Ishikawa (cell line): ENCODE data around the gene CACNA1C.

Source experiments
- EGR1 ChIP-seq: IDR thresholded peaks from 2 replicates; pipeline ENCODE4 v1.6.1; 2012
- TF ChIP-seq, protein P1 (sequence below): IDR thresholded peaks from 2 replicates; pipeline ENCODE4 v1.6.1; 2012; ENCODE audit warnings: low read depth, mild to moderate bottlenecking
- TF ChIP-seq, protein P2 (sequence below): IDR thresholded peaks from 2 replicates; pipeline ENCODE4 v1.6.1; 2012

DNA sequence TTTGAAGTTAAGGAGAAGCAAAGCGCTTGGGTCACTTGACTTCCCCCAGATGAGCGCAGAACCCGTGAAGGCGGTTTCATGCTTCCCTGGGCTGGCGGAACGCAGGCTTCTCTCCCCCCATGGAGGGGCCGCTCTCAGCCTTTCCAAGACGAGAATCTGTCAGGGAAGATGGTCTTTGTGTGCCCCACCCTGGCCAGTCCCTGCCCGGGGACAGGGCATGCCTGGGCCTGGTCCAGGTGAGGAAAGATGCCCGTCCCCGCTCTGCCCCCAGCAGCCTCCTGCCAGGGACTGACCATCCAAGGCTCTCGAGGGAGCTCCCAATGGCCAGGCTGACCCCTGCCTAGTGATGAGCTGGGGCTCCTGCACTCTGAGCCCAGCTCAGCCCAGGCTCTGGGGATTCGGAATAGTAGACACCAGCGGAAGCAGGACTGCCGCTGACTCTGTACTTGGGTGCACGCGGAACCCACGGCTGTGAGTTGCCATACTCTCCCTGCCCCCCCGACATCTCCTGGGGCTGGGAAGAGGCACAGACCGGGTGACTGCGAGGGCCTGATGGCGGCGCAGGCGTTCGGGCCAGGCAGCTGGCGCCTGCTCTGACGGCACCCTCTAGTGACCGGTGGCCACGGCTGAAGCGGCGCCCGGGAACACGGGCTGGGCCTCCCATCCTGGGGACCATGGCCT, 599.8 kb downstream of the CACNA1C start:
- TF ChIP-seq, protein P1, sequence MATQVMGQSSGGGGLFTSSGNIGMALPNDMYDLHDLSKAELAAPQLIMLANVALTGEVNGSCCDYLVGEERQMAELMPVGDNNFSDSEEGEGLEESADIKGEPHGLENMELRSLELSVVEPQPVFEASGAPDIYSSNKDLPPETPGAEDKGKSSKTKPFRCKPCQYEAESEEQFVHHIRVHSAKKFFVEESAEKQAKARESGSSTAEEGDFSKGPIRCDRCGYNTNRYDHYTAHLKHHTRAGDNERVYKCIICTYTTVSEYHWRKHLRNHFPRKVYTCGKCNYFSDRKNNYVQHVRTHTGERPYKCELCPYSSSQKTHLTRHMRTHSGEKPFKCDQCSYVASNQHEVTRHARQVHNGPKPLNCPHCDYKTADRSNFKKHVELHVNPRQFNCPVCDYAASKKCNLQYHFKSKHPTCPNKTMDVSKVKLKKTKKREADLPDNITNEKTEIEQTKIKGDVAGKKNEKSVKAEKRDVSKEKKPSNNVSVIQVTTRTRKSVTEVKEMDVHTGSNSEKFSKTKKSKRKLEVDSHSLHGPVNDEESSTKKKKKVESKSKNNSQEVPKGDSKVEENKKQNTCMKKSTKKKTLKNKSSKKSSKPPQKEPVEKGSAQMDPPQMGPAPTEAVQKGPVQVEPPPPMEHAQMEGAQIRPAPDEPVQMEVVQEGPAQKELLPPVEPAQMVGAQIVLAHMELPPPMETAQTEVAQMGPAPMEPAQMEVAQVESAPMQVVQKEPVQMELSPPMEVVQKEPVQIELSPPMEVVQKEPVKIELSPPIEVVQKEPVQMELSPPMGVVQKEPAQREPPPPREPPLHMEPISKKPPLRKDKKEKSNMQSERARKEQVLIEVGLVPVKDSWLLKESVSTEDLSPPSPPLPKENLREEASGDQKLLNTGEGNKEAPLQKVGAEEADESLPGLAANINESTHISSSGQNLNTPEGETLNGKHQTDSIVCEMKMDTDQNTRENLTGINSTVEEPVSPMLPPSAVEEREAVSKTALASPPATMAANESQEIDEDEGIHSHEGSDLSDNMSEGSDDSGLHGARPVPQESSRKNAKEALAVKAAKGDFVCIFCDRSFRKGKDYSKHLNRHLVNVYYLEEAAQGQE, result no peak
- TF ChIP-seq, protein P2, sequence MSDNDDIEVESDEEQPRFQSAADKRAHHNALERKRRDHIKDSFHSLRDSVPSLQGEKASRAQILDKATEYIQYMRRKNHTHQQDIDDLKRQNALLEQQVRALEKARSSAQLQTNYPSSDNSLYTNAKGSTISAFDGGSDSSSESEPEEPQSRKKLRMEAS, result no peak
- TF ChIP-seq EGR1, result no peak
